ENCODE measurements around the gene ENC1.

- no peak for TF ChIP-seq CTCF (IDR thresholded peaks at IDR 0.05)
- no peak for TF ChIP-seq POLR2A (IDR thresholded peaks at IDR 0.05)
Measured at GRCh38 chr5:74582853-74583252, 57.7 kb downstream of the ENC1 start.
